Astrocyte (in vitro differentiated cells and primary cell): ENCODE data around the gene KPNA6. TPM values are rescaled to one million over a fixed set of nuclear protein-coding genes. Genes with fewer than 3 reads are reported as not detected.

Source experiments
- DNase-seq: peaks from one replicate; pipeline ENCODE4 v3.0.0-alpha.2; 2010; ENCODE audit warnings: low read depth
- FAIRE-seq: peaks from 2 replicates; lab custom pipeline; 2011; peaks lifted over from hg19 to GRCh38; lab: Jason Lieb, UNC
- H2AFZ ChIP-seq: 2 replicates; pipeline ENCODE4 v1.6.0; 2012; ENCODE audit warnings: low read depth, low read length, inconsistent platforms
- H3K27ac ChIP-seq: 2 replicates; pipeline ENCODE4 v1.5.1; 2011; ENCODE audit warnings: low read depth, low read length, inconsistent platforms
- H3K27me3 ChIP-seq: 2 replicates; pipeline ENCODE4 v1.6.0; 2011; ENCODE audit warnings: low read length, inconsistent platforms; ENCODE audit not compliant: insufficient read depth
- H3K36me3 ChIP-seq: 2 replicates; pipeline ENCODE4 v1.5.1; 2011; ENCODE audit warnings: low read length, inconsistent platforms; ENCODE audit not compliant: insufficient read depth
- H3K4me1 ChIP-seq: 2 replicates; pipeline ENCODE4 v1.5.1; 2011; ENCODE audit warnings: low read length, inconsistent platforms; ENCODE audit not compliant: insufficient read depth
- H3K4me2 ChIP-seq: 2 replicates; pipeline ENCODE4 v1.6.0; 2012; ENCODE audit warnings: low read length, inconsistent platforms
- H3K4me3 ChIP-seq: 2 replicates; pipeline ENCODE4 v1.5.1; 2011; ENCODE audit warnings: low read depth, mild to moderate bottlenecking, low read length, inconsistent platforms; ENCODE audit not compliant: insufficient read depth
- H3K79me2 ChIP-seq: 2 replicates; pipeline ENCODE4 v1.6.0; 2012; ENCODE audit warnings: mild to moderate bottlenecking, low read length, inconsistent platforms; ENCODE audit not compliant: insufficient read depth
- H3K9ac ChIP-seq: 2 replicates; pipeline ENCODE4 v1.6.0; 2012; ENCODE audit warnings: mild to moderate bottlenecking, low read length, inconsistent platforms
- H3K9me3 ChIP-seq: 2 replicates; pipeline ENCODE4 v1.5.1; 2012; ENCODE audit warnings: low read depth, mild to moderate bottlenecking, low read length, inconsistent platforms; ENCODE audit not compliant: insufficient read depth
- H4K20me1 ChIP-seq: 2 replicates; pipeline ENCODE4 v1.6.0; 2012; ENCODE audit warnings: low read length, inconsistent platforms; ENCODE audit not compliant: insufficient read depth
- H3K27ac Mint-ChIP-seq: one replicate; pipeline ENCODE4 v1.8.0; 2021; ENCODE audit warnings: mild to moderate bottlenecking, mixed read lengths; ENCODE audit not compliant: unreplicated experiment
- H3K27me3 Mint-ChIP-seq: one replicate; pipeline ENCODE4 v1.8.0; 2021; ENCODE audit warnings: low read depth, mixed read lengths; ENCODE audit not compliant: unreplicated experiment
- H3K36me3 Mint-ChIP-seq: one replicate; pipeline ENCODE4 v1.8.0; 2021; ENCODE audit warnings: low read depth, mixed read lengths; ENCODE audit not compliant: unreplicated experiment
- H3K4me1 Mint-ChIP-seq: one replicate; pipeline ENCODE4 v1.8.0; 2021; ENCODE audit warnings: low read depth, mixed read lengths; ENCODE audit not compliant: unreplicated experiment
- H3K4me3 Mint-ChIP-seq: one replicate; pipeline ENCODE4 v1.8.0; 2021; ENCODE audit warnings: mild to moderate bottlenecking, moderate library complexity, mixed read lengths; ENCODE audit not compliant: unreplicated experiment
- H3K9me3 Mint-ChIP-seq: one replicate; pipeline ENCODE4 v1.8.0; 2021; ENCODE audit warnings: mild to moderate bottlenecking, mixed read lengths; ENCODE audit not compliant: unreplicated experiment
- CTCF ChIP-seq: IDR thresholded peaks from 2 replicates; pipeline ENCODE4 v1.5.1; 2011; ENCODE audit warnings: low read depth, mild to moderate bottlenecking, inconsistent platforms, low read length, moderate library complexity; ENCODE audit not compliant: insufficient read depth
- EZH2 ChIP-seq: IDR thresholded peaks from 2 replicates; pipeline ENCODE4 v1.6.1; 2012; ENCODE audit warnings: mild to moderate bottlenecking, low read length, inconsistent platforms; ENCODE audit not compliant: insufficient read depth
- total RNA-seq: library from RNA; stranded (reverse); gene quantifications from 2 replicates; pipeline ENCODE4 v1.2.1, GENCODE V29; 2021

The KPNA6 gene
- total RNA-seq, 1 donor from 2014 or later = 122 TPM

DNA sequence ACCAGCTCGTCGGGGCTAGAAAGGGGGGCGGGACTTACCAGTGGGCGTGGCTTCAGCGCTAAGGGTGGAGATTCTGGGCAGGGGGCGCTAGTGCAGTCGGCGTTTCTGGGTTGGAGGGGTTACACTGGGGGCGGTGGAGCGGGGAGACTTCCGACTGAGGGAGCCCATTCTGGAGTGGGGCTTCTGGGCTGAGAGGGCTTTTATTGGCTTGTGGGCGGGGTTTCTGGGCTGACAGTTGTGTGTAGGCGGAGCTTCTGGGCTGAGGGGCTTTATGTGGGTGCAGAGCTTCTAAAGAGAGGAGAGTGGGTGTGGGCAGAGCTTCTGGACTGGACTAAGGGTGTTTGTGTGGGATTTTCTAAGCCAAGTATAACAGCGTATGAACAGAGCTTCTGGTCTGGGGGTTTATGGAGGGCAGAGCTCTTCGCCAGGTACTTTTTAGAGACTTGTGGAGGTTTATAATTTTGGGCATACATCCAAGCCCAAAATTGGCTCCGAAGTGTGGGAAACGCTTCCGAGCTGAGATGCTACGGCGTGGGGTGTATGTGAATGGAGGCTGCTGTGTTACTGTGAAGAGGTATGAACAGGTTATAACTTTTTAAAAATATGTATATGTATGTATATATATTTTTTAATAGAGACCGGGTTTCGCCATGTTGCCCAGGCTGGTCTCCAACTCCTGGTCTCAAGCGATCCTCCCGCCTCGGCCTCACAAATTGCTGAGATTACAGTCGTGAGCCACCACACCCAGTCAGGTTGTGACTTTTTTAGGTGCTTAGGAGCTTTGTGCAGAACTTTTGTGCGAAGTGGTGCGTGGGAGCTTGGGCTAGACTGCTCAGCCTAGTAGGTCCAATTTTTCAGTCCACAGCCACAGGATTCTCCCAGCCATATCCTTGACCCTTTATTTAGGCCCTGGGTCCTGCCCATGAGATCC is 34.3 kb upstream of the KPNA6 start:
- H3K9me3 Mint-ChIP-seq = no peaks in the 10 kb centered on the region
- no peak for TF ChIP-seq CTCF
- no peak for TF ChIP-seq EZH2
- peaks cover 25% of the 10 kb centered on the region for H3K4me1 Mint-ChIP-seq
- peaks cover 29% of the 10 kb centered on the region for H4K20me1 ChIP-seq
- H2AFZ ChIP-seq = no peak overlapping the region
- H3K9ac ChIP-seq = peak overlapping the region; percentile 84
- peaks cover 12% of the 10 kb centered on the region for H3K36me3 Mint-ChIP-seq
- H3K27ac Mint-ChIP-seq = peak overlapping the region; percentile 88
- no peaks in the 10 kb centered on the region for H3K27me3 ChIP-seq
- peak overlapping the region; percentile 82 for H3K27ac ChIP-seq
- peak overlapping the region; percentile 67 for H3K4me3 ChIP-seq
- no peaks in the 10 kb centered on the region for H3K27me3 Mint-ChIP-seq
- peak overlapping the region; percentile 83 for H3K4me2 ChIP-seq
- H3K36me3 ChIP-seq = peaks cover 14% of the 10 kb centered on the region
- FAIRE-seq = no peak
- H3K9me3 ChIP-seq = no peaks in the 10 kb centered on the region
- H3K4me3 Mint-ChIP-seq = peak overlapping the region; percentile 93
- peaks cover 30% of the 10 kb centered on the region for H3K79me2 ChIP-seq
- H3K4me1 ChIP-seq = peaks cover 22% of the 10 kb centered on the region
- DNase-seq = no peak

DNA sequence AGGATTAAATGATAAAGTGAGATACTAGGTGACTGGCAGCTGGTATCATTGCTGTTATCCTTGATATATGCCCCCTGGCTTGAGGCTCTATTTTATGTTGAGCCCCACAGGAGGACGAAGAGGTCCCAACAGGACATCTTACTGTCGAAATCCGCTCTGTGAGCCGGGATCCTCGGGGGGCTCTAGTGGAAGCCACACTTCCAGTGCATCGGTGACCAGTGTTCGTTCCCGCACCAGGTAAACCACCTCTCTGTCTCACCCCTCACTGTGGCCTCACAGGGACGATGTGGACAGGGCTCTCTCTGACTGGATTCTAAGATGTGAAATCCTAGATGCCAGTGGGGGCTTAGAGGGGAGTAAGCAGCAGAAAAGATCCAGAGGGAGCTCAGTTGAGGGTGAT is 33.0 kb upstream of the KPNA6 start:
- FAIRE-seq (no peak), DNase-seq (no peak)
- H3K36me3 ChIP-seq = peaks cover 14% of the 10 kb centered on the region
- Mint-ChIP-seq H3K27ac (peak overlapping the region; percentile 62), H3K36me3 (peaks cover 14% of the 10 kb centered on the region), H3K9me3 (no peaks in the 10 kb centered on the region), H3K4me1 (peaks cover 16% of the 10 kb centered on the region), H3K4me3 (peak overlapping the region; percentile 47), H3K27me3 (no peaks in the 10 kb centered on the region)
- no peak overlapping the region for H3K9ac ChIP-seq
- H3K27me3 ChIP-seq = no peaks in the 10 kb centered on the region
- no peaks in the 10 kb centered on the region for H3K9me3 ChIP-seq
- peaks cover 29% of the 10 kb centered on the region for H4K20me1 ChIP-seq
- TF ChIP-seq CTCF (no peak), EZH2 (no peak)
- H3K4me1 ChIP-seq = peaks cover 21% of the 10 kb centered on the region
- H3K4me2 ChIP-seq = no peak overlapping the region
- peaks cover 30% of the 10 kb centered on the region for H3K79me2 ChIP-seq
- H2AFZ ChIP-seq = no peak overlapping the region
- H3K4me3 ChIP-seq = no peak overlapping the region
- H3K27ac ChIP-seq = no peak overlapping the region

DNA sequence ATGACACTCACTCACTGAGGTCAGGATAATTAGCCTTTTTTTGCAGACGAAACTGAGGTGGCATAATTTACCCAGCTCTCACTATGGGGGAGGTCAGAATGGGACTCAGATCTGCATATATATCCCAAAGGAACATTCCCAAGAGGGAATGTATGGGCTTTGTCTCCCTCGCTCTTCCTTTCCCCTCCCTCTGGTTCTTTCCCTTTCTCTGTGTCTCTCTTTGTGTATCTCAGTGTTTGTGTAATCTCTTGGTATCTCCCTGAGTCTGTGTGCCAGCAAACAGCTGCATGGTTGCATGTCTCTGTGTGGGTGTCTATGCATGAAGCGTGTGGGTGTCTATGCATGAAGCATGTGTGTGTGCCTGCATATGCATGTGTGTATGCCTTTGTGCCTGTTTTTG is 30.4 kb upstream of the KPNA6 start:
- Histone ChIP-seq H3K4me3 (no peak overlapping the region), H3K36me3 (peaks cover 14% of the 10 kb centered on the region), H4K20me1 (peaks cover 29% of the 10 kb centered on the region), H2AFZ (no peak overlapping the region), H3K4me1 (peaks cover 12% of the 10 kb centered on the region), H3K9ac (no peak overlapping the region), H3K79me2 (peaks cover 30% of the 10 kb centered on the region), H3K27ac (no peak overlapping the region), H3K27me3 (no peaks in the 10 kb centered on the region), H3K4me2 (no peak overlapping the region), H3K9me3 (no peaks in the 10 kb centered on the region)
- peak overlapping the region; percentile 65 for H3K4me3 Mint-ChIP-seq
- H3K9me3 Mint-ChIP-seq = no peaks in the 10 kb centered on the region
- H3K4me1 Mint-ChIP-seq = peaks cover 7% of the 10 kb centered on the region
- H3K36me3 Mint-ChIP-seq = peaks cover 19% of the 10 kb centered on the region
- no peaks in the 10 kb centered on the region for H3K27me3 Mint-ChIP-seq
- TF ChIP-seq CTCF (no peak), EZH2 (no peak)
- FAIRE-seq (no peak), DNase-seq (no peak)
- H3K27ac Mint-ChIP-seq = no peak overlapping the region
